IMR-90 (cell line): ENCODE measurements around the gene BPI.

Source experiments
- BHLHE40 ChIP-seq: fragments of 150-350 bp; IDR thresholded peaks from 2 replicates; pipeline ENCODE4 v1.6.1; 2016; ENCODE audit warnings: mild to moderate bottlenecking, low read depth, low read length
- CTCF ChIP-seq: conservative IDR thresholded peaks from 2 replicates; pipeline ENCODE4 v1.5.1; 2012; ENCODE audit warnings: mild to moderate bottlenecking, low read depth, low read length, improper control_type of control experiment
- FOS ChIP-seq: fragments of 150-350 bp; IDR thresholded peaks from 2 replicates; pipeline ENCODE4 v1.6.1; 2016; ENCODE audit warnings: low read depth, low read length
- MAFK ChIP-seq: IDR thresholded peaks from 2 replicates; pipeline ENCODE4 v1.6.1; 2012; ENCODE audit warnings: low read depth, low read length, improper control_type of control experiment
- MAZ ChIP-seq: IDR thresholded peaks from 2 replicates; pipeline ENCODE4 v1.6.1; 2012; ENCODE audit warnings: low read depth, mild to moderate bottlenecking, low read length, improper control_type of control experiment, moderate library complexity, borderline replicate concordance
- POLR2A ChIP-seq: IDR thresholded peaks from 2 replicates; pipeline ENCODE4 v1.6.1; 2012; ENCODE audit warnings: mild to moderate bottlenecking, low read depth, low read length
- RAD21 ChIP-seq: IDR thresholded peaks from 2 replicates; pipeline ENCODE4 v1.6.1; 2012; ENCODE audit warnings: low read length, improper control_type of control experiment
- TF ChIP-seq, protein P1 (sequence below): fragments of 150-350 bp; IDR thresholded peaks from 2 replicates; pipeline ENCODE4 v1.6.1; 2017; ENCODE audit warnings: mild to moderate bottlenecking, antibody characterized with exemption, low read length, low read depth

GRCh38 chr20:38369389-38369788 is 65.4 kb downstream of the BPI start:
- TF ChIP-seq POLR2A: no peak
- no peak for TF ChIP-seq MAFK
- no peak for TF ChIP-seq CTCF
- TF ChIP-seq FOS: no peak
- TF ChIP-seq, protein P1, sequence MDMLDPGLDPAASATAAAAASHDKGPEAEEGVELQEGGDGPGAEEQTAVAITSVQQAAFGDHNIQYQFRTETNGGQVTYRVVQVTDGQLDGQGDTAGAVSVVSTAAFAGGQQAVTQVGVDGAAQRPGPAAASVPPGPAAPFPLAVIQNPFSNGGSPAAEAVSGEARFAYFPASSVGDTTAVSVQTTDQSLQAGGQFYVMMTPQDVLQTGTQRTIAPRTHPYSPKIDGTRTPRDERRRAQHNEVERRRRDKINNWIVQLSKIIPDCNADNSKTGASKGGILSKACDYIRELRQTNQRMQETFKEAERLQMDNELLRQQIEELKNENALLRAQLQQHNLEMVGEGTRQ: no peak
- no peak for TF ChIP-seq RAD21
- TF ChIP-seq MAZ: no peak
- no peak for TF ChIP-seq BHLHE40
